GM18499 (cell line): Measurements from ENCODE around the gene TAF15.

ENCODE experiments used
- ATAC-seq: cut with Tn5 transposase; IDR thresholded peaks from one replicate; pipeline ENCODE4 v1.9.1; 2021; ENCODE audit warnings: moderate number of reproducible peaks; ENCODE audit not compliant: insufficient read depth, unreplicated experiment

The TAF15 gene

DNA sequence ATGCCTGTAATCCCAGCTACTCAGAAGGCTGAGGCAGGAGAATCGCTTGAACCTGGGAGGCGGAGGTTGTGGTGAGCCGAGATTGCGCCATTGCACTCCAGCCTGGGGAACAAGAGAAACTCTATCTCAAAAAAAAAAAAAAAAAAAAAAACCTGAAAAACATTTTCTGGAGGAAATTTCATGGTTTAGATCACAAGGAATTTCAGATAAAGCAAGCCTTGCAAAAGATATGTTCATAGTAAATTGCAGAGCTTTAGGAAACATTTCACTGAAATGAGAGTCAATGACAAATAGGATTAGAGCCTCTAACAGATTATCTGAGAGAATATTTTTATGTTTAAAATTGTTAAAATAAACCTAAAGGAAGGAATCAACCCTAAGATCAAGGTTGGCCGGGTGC is 3.2 kb downstream of the TAF15 start:
- ATAC-seq = no peak

DNA sequence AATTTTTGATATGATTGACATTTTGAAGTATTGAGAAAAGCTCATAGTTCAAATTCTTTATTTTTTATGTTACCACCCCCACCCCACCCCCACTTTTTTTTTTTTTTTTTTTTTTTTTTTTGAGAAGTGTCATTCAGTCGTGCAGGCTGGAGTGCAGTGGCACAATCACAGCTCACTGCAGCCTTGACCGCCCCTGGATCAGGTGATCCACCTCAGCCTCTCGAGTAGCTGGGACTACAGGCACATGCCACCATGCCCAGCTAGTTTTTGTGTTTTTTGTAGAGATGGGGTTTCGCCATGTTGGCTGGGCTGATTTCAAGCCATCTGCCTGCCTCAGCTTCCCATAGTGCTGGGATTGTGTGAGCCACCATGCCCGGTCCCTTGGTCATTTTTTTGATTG is 7.4 kb downstream of the TAF15 start:
- no peak for ATAC-seq

DNA sequence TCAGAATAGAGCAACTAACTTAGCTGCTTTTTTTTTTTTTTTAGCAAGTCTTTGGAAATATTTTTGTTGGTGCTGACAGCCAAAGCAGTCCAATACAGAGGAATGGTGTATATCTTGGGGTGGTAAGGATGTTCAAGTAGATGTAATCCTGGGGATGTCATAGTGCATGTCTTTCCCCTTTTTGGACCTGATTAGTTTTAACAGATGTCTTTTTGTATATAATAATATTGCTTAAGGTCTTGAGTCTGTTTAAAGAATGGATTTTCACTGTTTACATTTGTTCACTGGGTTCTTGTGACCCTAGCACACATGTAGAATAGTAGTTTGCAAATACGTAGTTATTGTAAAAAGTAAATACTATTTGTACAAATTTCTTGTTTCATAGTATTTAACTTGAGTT is 7.9 kb downstream of the TAF15 start:
- no peak for ATAC-seq

DNA sequence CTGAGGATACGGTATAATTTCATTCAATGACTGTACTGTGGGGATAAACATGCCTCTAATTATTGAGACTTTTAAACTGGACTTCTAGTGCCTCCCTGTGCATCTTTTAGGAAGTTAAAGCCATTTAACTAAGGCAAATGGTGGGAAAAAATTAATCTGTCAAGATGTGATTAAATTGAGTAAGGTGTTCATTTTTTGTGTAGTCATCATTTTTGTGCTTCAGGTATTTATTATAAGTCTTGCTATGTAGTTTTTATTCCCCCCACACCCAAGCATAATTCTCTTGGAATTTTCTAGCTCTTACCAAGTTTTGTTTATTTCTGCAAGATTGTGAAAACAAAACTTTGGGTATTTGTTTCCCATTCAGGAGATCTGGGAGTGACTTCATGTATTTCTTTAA is 10.2 kb downstream of the TAF15 start:
- ATAC-seq = no peak

DNA sequence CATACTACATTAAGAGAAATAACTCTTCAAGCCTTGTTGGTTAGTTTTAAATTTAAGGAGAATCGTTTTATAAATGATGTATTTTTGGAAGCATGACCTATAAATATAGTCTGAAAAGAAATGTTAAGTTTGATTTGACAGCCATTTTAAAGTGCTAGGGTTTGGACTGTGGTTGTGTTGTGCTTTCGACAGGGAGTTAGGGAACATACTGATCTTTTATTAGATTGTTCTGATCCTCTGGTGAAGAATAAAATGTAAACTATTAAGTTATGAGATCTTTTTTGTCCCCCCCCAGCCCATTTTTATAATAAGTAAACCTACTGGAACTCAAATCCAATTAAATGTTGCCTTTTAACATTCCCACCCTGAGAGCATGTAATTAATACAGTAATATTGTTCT is 12.0 kb downstream of the TAF15 start:
- ATAC-seq = no peak

DNA sequence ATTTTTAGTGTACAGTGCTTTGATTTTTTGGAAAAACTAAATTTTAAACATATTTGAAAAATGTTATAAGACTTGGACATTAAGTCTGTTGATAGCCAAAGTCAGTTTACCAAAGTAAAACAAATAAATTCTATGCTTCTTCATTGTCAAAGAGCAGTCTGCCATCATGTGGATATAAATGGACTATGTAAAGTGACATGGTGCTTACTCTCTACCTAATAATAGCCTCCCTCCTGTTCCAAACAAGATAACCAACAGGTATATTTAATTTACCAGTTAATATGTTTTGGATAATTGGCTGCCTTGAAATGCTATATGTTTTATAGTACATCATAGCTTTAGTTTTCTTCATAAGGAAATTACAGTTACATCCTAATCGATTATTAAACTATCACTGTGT is 15.9 kb downstream of the TAF15 start:
- ATAC-seq = no peak

DNA sequence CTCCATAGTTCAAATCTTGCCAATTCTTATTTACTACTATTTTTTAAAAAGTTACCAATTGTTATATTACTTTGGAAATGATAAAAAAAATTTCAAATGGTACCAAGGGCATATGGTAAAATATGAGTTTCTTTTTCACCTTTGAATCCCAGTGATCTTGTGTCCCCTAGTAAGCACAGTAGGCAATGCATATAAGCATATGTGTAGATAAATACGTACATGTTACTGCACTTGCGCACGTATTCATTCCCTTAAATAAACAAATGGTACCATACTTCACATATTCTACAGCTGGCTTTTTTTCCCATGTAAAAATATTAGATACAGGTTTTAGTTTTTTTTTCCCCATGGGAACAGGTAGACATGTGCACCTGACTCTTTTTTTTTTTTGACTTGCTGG is 31.8 kb downstream of the TAF15 start:
- ATAC-seq = no peak

DNA sequence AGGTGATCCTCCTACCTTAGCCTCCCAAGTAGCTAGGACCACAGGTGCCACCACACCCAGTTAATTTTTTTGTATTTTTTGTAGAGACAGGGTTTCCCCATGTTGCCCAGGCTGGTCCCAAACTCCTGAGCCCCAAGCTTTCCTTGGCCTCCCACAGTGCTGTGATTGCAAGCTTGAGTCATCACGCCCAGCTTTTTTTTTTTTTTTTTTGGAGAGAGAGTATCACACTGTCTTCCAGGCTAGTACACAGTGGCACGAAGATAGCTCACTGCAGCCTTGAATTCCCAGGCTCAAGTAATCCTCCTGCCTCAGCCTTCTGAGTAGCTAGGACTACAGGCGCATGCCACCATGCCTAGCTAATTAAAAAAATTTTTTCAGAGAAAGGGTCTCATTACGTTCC is 32.2 kb downstream of the TAF15 start:
- ATAC-seq = no peak

DNA sequence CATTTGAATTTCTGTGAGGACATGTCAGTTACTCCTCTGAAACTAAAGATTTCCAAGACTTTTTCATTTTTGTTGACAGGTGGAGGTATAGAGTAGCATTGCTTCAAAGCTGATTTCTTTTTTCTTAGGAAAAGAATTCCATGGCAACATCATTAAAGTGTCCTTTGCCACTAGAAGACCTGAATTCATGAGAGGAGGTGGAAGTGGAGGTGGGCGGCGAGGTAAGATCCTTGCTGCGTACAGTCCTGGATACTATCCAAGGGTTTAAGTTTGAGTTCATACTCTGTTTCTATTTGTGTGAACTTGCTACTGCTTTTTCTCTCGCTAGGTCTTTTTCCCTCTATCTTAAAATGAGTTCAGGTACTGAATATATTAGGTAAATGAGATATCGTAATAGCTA is 33.0 kb downstream of the TAF15 start:
- no peak for ATAC-seq

DNA sequence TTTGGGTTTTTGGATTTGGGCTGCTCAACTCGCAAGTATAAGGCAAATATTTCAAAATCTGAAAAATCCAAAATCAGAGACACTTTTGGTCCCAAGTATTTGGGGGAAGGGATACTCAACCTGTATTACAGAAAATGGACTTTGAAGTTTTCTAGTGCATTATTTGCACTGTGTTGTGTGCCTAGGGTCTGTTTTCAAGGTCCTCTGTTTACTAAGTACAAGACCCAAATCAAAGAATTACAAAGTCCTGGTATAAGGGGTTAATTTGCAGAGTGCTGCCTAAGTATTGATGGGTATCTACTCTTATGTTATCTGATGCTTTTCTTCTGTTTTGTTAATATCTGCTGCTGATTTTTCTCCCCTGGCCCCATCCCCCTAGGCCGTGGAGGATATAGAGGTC is 34.4 kb downstream of the TAF15 start:
- no peak for ATAC-seq

DNA sequence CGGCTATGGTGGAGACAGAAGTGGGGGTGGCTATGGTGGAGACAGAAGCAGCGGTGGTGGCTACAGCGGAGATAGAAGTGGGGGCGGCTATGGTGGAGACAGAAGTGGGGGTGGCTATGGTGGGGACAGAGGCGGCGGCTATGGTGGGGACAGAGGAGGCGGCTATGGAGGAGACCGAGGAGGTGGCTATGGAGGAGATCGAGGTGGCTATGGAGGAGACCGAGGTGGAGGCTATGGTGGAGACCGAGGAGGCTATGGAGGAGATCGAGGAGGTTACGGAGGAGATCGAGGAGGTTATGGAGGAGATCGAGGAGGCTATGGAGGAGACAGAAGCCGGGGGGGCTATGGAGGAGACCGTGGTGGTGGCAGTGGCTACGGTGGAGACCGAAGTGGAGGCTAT is 35.3 kb downstream of the TAF15 start:
- ATAC-seq = no peak

DNA sequence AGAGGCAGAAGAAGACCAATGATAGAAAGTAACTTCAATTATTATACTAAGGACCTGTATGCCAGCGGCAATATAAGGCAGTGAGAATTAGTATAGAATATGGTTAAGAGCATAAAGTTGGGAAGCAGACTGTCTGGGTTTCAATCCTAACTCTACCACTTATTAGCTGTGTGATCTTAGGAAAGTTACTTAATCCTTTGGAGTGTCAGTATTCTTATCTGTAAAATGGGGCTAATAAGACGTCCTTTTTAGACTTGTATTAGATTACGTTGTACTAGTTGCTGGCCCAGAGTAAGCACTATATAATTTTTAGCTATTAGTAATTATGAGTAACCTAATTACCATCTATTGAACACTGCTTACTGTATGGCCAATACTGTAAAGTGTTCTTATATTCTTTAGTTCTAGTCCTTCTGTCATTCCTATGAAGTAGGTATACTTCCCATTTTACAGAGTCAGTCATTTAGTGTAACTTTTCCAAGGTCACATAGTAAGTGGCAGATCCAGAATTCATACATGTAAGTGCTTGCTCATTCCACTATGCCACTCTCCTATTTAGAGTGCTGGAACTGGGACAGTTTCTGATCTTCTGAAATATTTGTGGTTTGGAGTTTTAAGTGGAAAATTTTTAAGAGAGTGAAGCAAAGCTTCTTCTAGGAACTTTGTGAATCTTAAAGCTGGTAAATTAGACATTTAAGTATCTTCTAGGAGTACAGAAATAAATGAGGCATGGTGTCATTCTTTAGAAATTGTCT is 36.9 kb downstream of the TAF15 start:
- ATAC-seq = no peak

DNA sequence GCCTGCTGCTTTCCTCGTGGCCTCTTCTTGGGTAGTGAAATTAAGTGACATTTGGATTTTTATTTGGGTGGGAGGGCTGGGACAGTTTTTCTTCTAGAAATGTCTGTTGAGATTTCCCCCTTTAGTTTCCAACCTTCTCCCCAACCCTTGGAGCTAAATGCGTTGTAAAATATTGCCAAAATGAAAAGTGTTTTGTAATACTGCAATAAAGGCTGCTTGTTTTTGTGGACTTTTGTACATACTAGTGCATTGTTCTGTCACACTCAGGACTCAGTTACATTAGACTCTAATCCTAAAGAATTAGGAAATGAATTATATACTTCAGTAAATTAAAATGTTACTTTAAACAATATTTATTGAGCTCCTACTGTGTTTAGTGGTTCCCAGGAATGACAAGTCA is 37.7 kb downstream of the TAF15 start:
- no peak for ATAC-seq

DNA sequence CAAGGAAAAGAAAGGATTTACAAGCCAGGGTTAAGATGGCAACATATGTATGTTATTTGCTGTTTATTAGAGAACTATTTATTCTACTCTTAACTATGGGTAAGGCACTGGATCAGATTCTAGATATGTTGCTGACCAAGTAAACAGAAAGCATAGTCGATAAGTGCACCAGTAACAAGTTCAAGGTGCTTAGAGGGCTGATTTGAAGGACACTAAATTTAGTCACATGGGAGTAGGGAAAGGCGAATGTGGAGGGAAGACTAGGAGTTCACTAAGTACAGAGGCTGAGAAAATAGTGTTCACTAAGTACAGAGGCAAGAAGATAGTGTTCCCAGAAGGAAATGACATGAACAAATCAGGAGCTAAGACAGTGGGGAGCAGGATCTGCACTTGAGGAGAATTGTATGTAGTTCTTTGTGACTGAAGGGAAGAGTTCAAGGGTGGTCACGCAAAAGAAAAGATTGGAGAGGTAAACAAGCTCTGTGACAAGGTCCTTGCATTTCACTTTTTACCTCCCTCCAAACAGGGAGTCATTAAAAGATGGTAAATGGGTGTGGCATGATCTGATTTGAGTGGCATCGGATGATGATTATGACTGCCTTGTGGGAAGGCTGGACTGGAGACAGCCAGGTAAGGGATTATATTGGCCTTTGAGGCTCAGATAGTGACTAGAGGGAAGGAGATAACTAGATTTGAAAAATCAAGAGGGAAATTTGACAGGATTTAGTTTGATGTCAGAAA is 38.5 kb downstream of the TAF15 start:
- no peak for ATAC-seq

DNA sequence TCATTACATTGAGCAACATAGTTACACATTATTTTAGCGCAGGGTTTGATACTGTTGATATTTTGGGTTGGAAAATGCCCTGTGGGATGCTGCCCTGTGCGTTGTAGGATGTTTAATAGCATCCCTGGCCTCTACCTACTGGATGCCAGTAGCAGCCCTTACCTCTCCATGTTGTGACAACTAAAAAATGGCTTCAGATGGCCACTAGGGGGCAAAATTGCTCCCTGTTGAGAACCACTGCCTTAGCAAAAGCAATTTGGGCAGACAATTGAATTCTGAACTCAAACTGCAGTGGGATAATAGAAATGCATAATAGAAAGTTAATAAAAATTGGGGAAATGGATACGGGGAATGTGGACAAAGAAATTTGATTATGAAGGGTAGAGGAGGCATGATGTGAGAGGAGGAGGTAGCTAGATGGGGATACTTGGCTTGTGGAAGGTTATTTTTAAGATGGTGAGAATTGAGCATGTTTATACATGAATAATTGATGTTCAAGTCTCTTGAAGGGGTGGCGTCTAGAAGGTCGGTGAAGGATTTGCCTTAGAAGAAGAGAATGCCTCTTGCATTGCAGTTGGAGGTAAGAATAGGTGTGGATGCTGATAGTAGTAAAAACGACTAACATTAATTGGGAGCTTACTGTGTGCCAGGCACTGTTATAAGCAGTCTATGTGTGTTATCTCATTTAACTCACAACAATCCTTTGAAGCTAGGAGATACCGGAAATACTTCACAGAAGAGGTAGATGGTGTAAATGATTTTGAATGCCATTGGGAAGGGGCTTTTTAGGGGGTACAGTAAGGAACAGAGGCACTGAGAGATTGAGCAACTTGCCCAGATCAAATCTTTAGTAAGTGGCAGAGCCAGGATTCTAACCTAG is 40.4 kb downstream of the TAF15 start:
- no peak for ATAC-seq

DNA sequence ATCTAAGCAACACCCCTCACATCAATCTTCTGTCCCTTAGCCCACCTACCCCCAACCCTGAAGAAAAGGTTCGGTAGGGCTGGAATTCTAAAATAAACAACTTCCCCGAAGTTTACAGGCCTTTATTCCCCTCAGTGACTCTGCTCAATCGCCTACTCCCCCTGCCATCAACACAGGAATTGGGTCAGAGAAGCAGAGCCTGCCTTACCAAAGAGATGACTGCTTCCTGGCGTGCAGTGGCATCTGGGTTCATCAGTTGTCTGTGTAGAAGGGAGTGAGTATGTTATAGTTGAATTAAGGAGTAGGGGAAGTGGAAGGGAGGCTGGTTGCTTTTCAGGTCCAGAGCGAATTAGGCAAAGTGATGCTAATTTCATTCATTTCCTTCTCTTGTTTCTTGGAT is 46.7 kb downstream of the TAF15 start:
- ATAC-seq = no peak

DNA sequence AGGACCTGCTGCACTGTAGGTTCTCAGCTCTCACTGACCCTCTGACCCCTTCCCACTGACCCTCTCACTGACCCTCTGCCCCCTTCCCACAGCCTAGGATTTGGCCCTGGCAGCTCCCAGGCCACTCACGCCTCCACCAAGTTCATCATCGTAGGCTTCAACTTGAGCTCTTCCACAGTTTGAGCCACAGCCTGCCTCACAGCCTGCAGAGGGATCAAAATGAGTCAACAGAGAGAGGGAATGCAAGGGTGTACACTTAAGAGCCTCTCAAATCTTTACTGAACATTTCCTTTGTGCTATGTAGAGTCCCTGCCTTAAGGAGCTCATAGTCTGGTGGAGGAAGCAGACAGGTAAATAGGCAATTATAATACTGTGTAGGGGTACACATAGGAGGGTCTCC is 47.3 kb downstream of the TAF15 start:
- no peak for ATAC-seq

DNA sequence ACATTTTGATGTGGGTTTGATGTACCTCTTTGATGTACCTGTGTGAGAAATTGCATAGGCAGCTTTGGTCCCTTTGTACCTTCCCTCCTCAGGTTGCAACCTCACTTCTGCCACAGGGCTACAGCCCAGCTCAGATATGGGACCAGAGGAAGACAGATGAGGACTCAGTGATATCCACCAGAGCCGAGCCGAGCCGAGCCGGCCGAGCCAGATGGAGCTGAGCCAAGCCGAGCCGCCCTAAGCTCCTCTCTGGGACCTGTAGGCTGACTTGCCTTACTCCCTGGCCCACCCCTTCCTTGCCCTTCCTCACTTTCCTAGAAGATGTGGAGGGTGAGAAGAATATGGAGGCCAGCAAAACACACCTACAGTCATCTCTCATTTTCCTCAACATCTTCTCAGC is 55.6 kb downstream of the TAF15 start:
- no peak for ATAC-seq

DNA sequence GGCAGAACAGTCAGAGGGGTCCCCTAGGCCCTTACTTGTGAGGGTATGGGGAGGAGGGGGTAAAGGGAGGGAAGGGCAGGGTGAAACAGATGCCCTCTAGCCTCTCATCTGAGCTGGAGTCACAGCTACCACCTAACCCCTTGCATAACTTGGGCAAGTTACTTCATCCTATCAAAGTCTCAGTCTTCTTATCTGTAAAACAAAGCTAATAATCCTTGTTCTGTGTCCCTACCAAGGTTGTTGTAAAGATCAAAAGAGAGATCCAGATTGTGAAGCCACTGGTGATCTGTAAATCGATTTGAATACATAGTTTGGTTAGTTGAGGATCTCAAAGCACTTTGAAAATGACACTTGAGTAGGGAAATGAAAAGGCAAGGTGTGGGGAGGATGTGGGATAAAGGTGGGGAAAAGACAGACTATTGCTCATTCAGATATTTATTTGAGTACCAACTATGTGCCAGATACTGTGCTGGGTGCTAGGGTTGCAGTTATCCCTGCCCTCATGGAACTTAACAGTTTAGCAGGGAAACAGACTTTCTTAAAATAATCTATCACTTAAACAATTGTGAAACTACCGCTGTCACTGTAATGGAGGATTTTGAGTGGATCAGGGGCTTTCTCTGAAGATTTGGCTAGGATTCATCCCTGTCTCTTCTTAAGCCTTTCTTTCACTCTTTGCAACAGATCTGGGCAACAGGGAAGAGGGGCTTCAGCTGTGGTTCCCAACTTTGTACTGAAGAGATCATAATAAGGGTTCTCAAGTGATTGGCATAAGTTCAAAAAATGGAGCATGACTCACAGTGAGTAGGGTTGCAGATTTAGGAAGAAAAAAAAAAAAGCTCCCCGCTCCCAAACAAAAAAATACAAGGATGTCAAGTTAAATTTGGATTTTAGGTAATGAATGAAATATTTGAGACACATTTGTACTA is 56.4 kb downstream of the TAF15 start:
- no peak for ATAC-seq

DNA sequence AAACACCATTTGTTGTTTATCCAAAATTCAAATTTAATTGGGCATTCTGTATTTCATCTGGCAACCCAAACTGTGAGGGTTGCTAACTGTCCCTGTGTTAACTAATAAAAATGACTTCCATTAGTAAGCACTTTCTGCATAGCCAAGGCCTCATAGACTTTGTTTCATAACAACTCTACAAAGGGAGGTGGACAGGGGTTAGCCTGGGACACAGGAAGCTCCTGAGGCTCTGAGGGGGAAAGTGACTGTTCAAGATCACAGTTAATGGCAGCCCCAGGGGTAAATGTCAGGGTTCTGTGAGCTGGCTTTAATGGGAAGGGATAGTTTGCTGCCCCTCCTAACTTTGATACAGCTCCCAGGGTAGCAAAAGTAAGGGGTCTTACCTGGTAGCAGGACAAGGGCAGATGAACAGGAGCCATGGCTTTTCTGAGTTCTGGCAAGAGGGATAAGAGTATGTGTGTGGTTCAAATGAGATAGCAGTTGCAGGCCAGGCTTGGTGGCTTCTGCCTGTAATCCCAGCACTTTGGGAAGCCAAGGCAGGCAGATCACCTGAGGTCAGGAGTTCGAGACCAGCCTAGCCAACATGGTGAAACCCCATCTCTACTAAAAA is 57.2 kb downstream of the TAF15 start:
- no peak for ATAC-seq
